Neural cell (in vitro differentiated cells): ENCODE results near the gene VARS2. TPM values are rescaled to one million over a fixed set of nuclear protein-coding genes. Genes with fewer than 3 reads are reported as not detected.

ENCODE experiments used
- H2AFZ ChIP-seq: fragments of 200-600, 300-800 bp; sonication (generic), shearing (Covaris generic); 2 replicates; pipeline ENCODE4 v1.6.0; 2014; ENCODE audit warnings: low read depth, mild to moderate bottlenecking, antibody characterized with exemption, low read length, moderate library complexity
- H3F3A ChIP-seq: fragments of 200-600 bp; shearing (Covaris generic); 2 replicates; pipeline ENCODE4 v1.6.1; 2016; ENCODE audit warnings: mild to moderate bottlenecking, moderate library complexity, mixed read lengths, antibody characterized with exemption, low read length; ENCODE audit not compliant: insufficient read depth, poor library complexity, severe bottlenecking
- H3K27ac ChIP-seq: fragments of 200-600, 300-800 bp; sonication (generic), shearing (Covaris generic); 2 replicates; pipeline ENCODE4 v1.5.1; 2014; ENCODE audit warnings: mild to moderate bottlenecking, low read length, moderate library complexity
- H3K27me3 ChIP-seq: fragments of 300-800, 200-600 bp; sonication (generic), shearing (Covaris generic); 2 replicates; pipeline ENCODE4 v1.6.0; 2014; ENCODE audit warnings: mild to moderate bottlenecking, low read depth, low read length, moderate library complexity; ENCODE audit not compliant: insufficient read depth
- H3K36me3 ChIP-seq: fragments of 300-800, 200-600 bp; sonication (generic), shearing (Covaris generic); 2 replicates; pipeline ENCODE4 v1.5.1; 2014; ENCODE audit warnings: mild to moderate bottlenecking, antibody characterized with exemption, low read length, moderate library complexity; ENCODE audit not compliant: insufficient read depth
- H3K4me2 ChIP-seq: fragments of 300-800, 200-600 bp; sonication (generic), shearing (Covaris generic); 2 replicates; pipeline ENCODE4 v1.6.0; 2014; ENCODE audit warnings: mild to moderate bottlenecking, low read length
- H3K4me3 ChIP-seq: fragments of 300-800, 200-600 bp; sonication (generic), shearing (Covaris generic); 2 replicates; pipeline ENCODE4 v1.5.1; 2014; ENCODE audit warnings: mild to moderate bottlenecking, low read length, moderate library complexity
- H3K79me2 ChIP-seq: fragments of 200-600 bp; shearing (Covaris generic); replicated peaks from 2 replicates; pipeline ENCODE4 v1.6.0; 2014; ENCODE audit warnings: mild to moderate bottlenecking, low read length, moderate library complexity; ENCODE audit not compliant: insufficient read depth
- H3K9ac ChIP-seq: fragments of 300-800, 200-600 bp; sonication (generic), shearing (Covaris generic); 2 replicates; pipeline ENCODE4 v1.6.1; 2016; ENCODE audit warnings: mild to moderate bottlenecking, low read length, mixed read lengths
- H3K9me2 ChIP-seq: fragments of 200-600 bp; shearing (Covaris generic); 2 replicates; pipeline ENCODE4 v1.6.1; 2016; ENCODE audit warnings: mild to moderate bottlenecking, low read length, mixed read lengths; ENCODE audit not compliant: insufficient read depth
- H3K9me3 ChIP-seq: fragments of 200-600, 300-800 bp; sonication (generic), shearing (Covaris generic); 2 replicates; pipeline ENCODE4 v1.6.1; 2016; ENCODE audit warnings: mild to moderate bottlenecking, mixed run types, low read length, moderate library complexity, mixed read lengths
- H4K20me1 ChIP-seq: fragments of 200-600 bp; shearing (Covaris generic); 2 replicates; pipeline ENCODE4 v1.6.1; 2016; ENCODE audit warnings: mild to moderate bottlenecking, mixed run types; ENCODE audit not compliant: insufficient read depth
- CTCF ChIP-seq: fragments of 450-650 bp; IDR thresholded peaks from 2 replicates; pipeline ENCODE4 v1.5.1; 2014; ENCODE audit warnings: antibody characterized with exemption, mild to moderate bottlenecking, moderate library complexity; ENCODE audit not compliant: poor library complexity, severe bottlenecking
- EP300 ChIP-seq: fragments of 450-650 bp; conservative IDR thresholded peaks from 2 replicates; pipeline ENCODE4 v1.6.1; 2014; ENCODE audit warnings: antibody characterized with exemption, mild to moderate bottlenecking, moderate library complexity; ENCODE audit not compliant: poor library complexity, severe bottlenecking
- EZH2 ChIP-seq: fragments of 200-600, 300-800 bp; shearing (Covaris generic), sonication (generic); IDR thresholded peaks from 2 replicates; pipeline ENCODE4 v1.6.1; 2014; ENCODE audit warnings: antibody characterized with exemption, low read length, borderline replicate concordance, mild to moderate bottlenecking; ENCODE audit not compliant: insufficient read depth, poor library complexity, severe bottlenecking
- MXI1 ChIP-seq: fragments of 450-650 bp; conservative IDR thresholded peaks from 2 replicates; pipeline ENCODE4 v1.6.1; 2014; ENCODE audit warnings: antibody characterized with exemption, mild to moderate bottlenecking; ENCODE audit not compliant: poor library complexity, severe bottlenecking
- POLR2AphosphoS5 ChIP-seq: IDR thresholded peaks from 2 replicates; pipeline ENCODE4 v1.6.1; 2012
- RAD21 ChIP-seq: fragments of 450-650 bp; conservative IDR thresholded peaks from 2 replicates; pipeline ENCODE4 v1.6.1; 2014; ENCODE audit warnings: antibody characterized with exemption, mild to moderate bottlenecking, moderate library complexity
- REST ChIP-seq: IDR thresholded peaks from 2 replicates; pipeline ENCODE4 v1.6.1; 2012; ENCODE audit warnings: borderline replicate concordance
- SMC3 ChIP-seq: fragments of 450-650 bp; conservative IDR thresholded peaks from 2 replicates; pipeline ENCODE4 v1.6.1; 2014; ENCODE audit warnings: antibody characterized with exemption, mild to moderate bottlenecking, moderate library complexity; ENCODE audit not compliant: poor library complexity
- TAF1 ChIP-seq: IDR thresholded peaks from 2 replicates; pipeline ENCODE4 v1.6.1; 2012; ENCODE audit warnings: low read depth
- polyA plus RNA-seq: library from polyadenylated mRNA; depleted of rRNA; stranded (reverse); fragments of >200 nt; gene quantifications from 2 replicates; pipeline ENCODE4 v1.2.3, GENCODE V29; 2014

Gene VARS2
- polyA plus RNA-seq, 1 donor from 2014 or later = 93.4 TPM

GRCh38 chr6:30951907-30952469 lies 38.0 kb downstream of the VARS2 start:
- H3F3A ChIP-seq = no peaks in the 10 kb centered on the region
- peaks cover 21% of the 10 kb centered on the region for H3K27me3 ChIP-seq
- no peak overlapping the region for H3K4me3 ChIP-seq
- no peaks in the 10 kb centered on the region for H3K36me3 ChIP-seq
- H3K27ac ChIP-seq = no peak overlapping the region
- H3K79me2 ChIP-seq = no peaks in the 10 kb centered on the region
- no peaks in the 10 kb centered on the region for H4K20me1 ChIP-seq
- no peak overlapping the region for H3K9ac ChIP-seq
- H3K4me2 ChIP-seq = no peak overlapping the region
- peaks cover 6% of the 10 kb centered on the region for H3K9me3 ChIP-seq
- H3K9me2 ChIP-seq = no peaks in the 10 kb centered on the region
- H2AFZ ChIP-seq = no peak overlapping the region
- TF ChIP-seq EZH2 (no peak), SMC3 (no peak), POLR2AphosphoS5 (no peak), RAD21 (no peak), CTCF (no peak), REST (no peak), MXI1 (no peak), EP300 (no peak), TAF1 (no peak)

- H3K27ac ChIP-seq = no peak overlapping the region
- no peak overlapping the region for H3K4me2 ChIP-seq
- H3K9me3 ChIP-seq = peaks cover 6% of the 10 kb centered on the region
- no peaks in the 10 kb centered on the region for H3F3A ChIP-seq
- no peak overlapping the region for H2AFZ ChIP-seq
- H3K27me3 ChIP-seq = peaks cover 21% of the 10 kb centered on the region
- no peak overlapping the region for H3K4me3 ChIP-seq
- TF ChIP-seq CTCF = no peak
- no peak for TF ChIP-seq MXI1
- no peak for TF ChIP-seq SMC3
- no peak for TF ChIP-seq POLR2AphosphoS5
- TF ChIP-seq RAD21 = no peak
- TF ChIP-seq EZH2 = no peak
- TF ChIP-seq EP300 = no peak
- TF ChIP-seq TAF1 = no peak
- TF ChIP-seq REST = no peak
- H3K36me3 ChIP-seq = no peaks in the 10 kb centered on the region
- no peaks in the 10 kb centered on the region for H3K9me2 ChIP-seq
- H3K9ac ChIP-seq = no peak overlapping the region
- no peaks in the 10 kb centered on the region for H4K20me1 ChIP-seq
- H3K79me2 ChIP-seq = no peaks in the 10 kb centered on the region
These were observed 40.8 kb downstream of the VARS2 start for GRCh38 chr6:30954631-30955366.
